HepG2 (cell line): ENCODE results near the gene IVL. TPM values are rescaled to one million over a fixed set of nuclear protein-coding genes. Genes with fewer than 3 reads are reported as not detected.

ENCODE experiments used
- ATAC-seq: fragments of 200-7000 bp; cut with Tn5 transposase; 3 replicates; pipeline ENCODE4 v1.9.1; 2020; ENCODE audit warnings: mild to moderate bottlenecking, moderate library complexity
- BruUV-seq: library from RNA; stranded (reverse); fragments of 400-500 nt; replicated peaks from 2 replicates; lab custom pipeline; 2021; lab: Mats Ljungman, UMichigan
- CTCF ChIA-PET: fragments of 300-600 bp; formaldehyde crosslinking; extraction: SDS; loops from one replicate; lab custom pipeline; 2021; ENCODE audit warnings: low total read pairs, inconsistent platforms, low intra/inter-chr PET ratio; lab: Yijun Ruan, JAX
- POLR2A ChIA-PET: fragments of 350-600 bp; sonication (Branson Sonifier 250); formaldehyde crosslinking; loops from one replicate; lab custom pipeline; 2020; ENCODE audit warnings: antibody characterized with exemption, inconsistent platforms; lab: Yijun Ruan, JAX
- DNase-seq: peaks from one replicate; pipeline ENCODE4 v3.0.0-alpha.2; 2015; ENCODE audit warnings: low spot score
- FAIRE-seq: peaks from 3 replicates; lab custom pipeline; 2011; peaks lifted over from hg19 to GRCh38; lab: Jason Lieb, UNC
- H2AFZ ChIP-seq: one replicate; pipeline ENCODE4 v1.6.1; 2011; ENCODE audit warnings: low read length, inconsistent platforms
- H3K27ac ChIP-seq: fragments of 300-600 bp; 3 replicates; pipeline ENCODE4 v1.8.0; 2011; ENCODE audit warnings: mixed run types, mild to moderate bottlenecking, mixed read lengths, low read length, inconsistent platforms; ENCODE audit not compliant: insufficient read depth; ENCODE audit errors: extremely low read length
- H3K27me3 ChIP-seq, 2 experiments: fragments of 200-600 bp in 1 of 2; 2 replicates in 1 of 2; 3 replicates in 1 of 2; pipeline versions ENCODE4 v1.6.0 to v1.8.0; 2011; ENCODE audit warnings: low read length in 2 of 2, mild to moderate bottlenecking in 2 of 2, moderate library complexity in 2 of 2, inconsistent platforms in 1 of 2; ENCODE audit not compliant: insufficient read depth in 2 of 2, control insufficient read depth in 1 of 2
- H3K36me3 ChIP-seq, 2 experiments: fragments of 200-600 bp in 1 of 2; replicated peaks in 1 of 2; 2 replicates in 1 of 2; 3 replicates in 1 of 2; pipeline versions ENCODE4 v1.5.1 to v1.8.0; 2011; ENCODE audit warnings: low read length in 2 of 2, inconsistent platforms in 1 of 2; ENCODE audit not compliant: insufficient read depth in 2 of 2, control insufficient read depth in 1 of 2
- H3K4me1 ChIP-seq: 2 replicates; pipeline ENCODE4 v1.5.1; 2012; ENCODE audit warnings: low read length, inconsistent platforms; ENCODE audit not compliant: insufficient read depth
- H3K4me2 ChIP-seq: 2 replicates; pipeline ENCODE4 v1.6.0; 2011; ENCODE audit warnings: low read depth, low read length, inconsistent platforms
- H3K4me3 ChIP-seq, 3 experiments: fragments of 200-600 bp in 1 of 3; sonication (generic), shearing (Covaris generic) in 1 of 3; replicated peaks in 1 of 3; 2 replicates each; pipeline ENCODE4 v1.5.1; 2011 to 2016; ENCODE audit warnings: low read length in 3 of 3, inconsistent platforms in 2 of 3, low read depth in 2 of 3, mild to moderate bottlenecking in 2 of 3, control low read depth in 1 of 3, mixed read lengths in 1 of 3; ENCODE audit not compliant: insufficient read depth in 1 of 3
- H3K79me2 ChIP-seq: one replicate; pipeline ENCODE4 v1.6.1; 2011; ENCODE audit warnings: low read length, inconsistent platforms; ENCODE audit not compliant: insufficient read depth
- H3K9ac ChIP-seq: 2 replicates; pipeline ENCODE4 v1.6.0; 2011; ENCODE audit warnings: mild to moderate bottlenecking, low read depth, low read length, inconsistent platforms; ENCODE audit not compliant: insufficient read depth
- H3K9me3 ChIP-seq: 2 replicates; pipeline ENCODE4 v1.5.1; 2012; ENCODE audit warnings: mild to moderate bottlenecking, low read length
- H4K20me1 ChIP-seq: 2 replicates; pipeline ENCODE4 v1.6.0; 2011; ENCODE audit warnings: inconsistent platforms, mild to moderate bottlenecking, low read length, moderate library complexity; ENCODE audit not compliant: insufficient read depth
- CAMTA2 ChIP-seq: sonication (generic); formaldehyde crosslinking; IDR thresholded peaks from 2 replicates; pipeline ENCODE4 v1.4.0; 2020; ENCODE audit warnings: mild to moderate bottlenecking, missing genetic modification reagents, borderline replicate concordance
- FOSL2 ChIP-seq: sonication (generic); formaldehyde crosslinking; IDR thresholded peaks from 2 replicates; pipeline ENCODE4 v1.4.0; 2020; ENCODE audit warnings: missing genetic modification reagents
- FOXA3 ChIP-seq: IDR thresholded peaks from 2 replicates; pipeline ENCODE4 v1.6.1; 2016; ENCODE audit warnings: missing genetic modification reagents, missing compliant biosample characterization
- FOXK1 ChIP-seq: sonication (generic); formaldehyde crosslinking; IDR thresholded peaks from 2 replicates; pipeline ENCODE4 v1.4.0; 2020; ENCODE audit warnings: low read depth, missing genetic modification reagents, borderline replicate concordance
- GATA4 ChIP-seq: sonication (generic); IDR thresholded peaks from 2 replicates; pipeline ENCODE4 v1.6.1; 2016; ENCODE audit warnings: antibody characterized with exemption, low read depth, borderline replicate concordance
- GTF2F1 ChIP-seq: fragments of 150-350 bp; IDR thresholded peaks from 2 replicates; pipeline ENCODE4 v1.6.1; 2014; ENCODE audit warnings: low read length
- MATR3 ChIP-seq: sonication (generic); formaldehyde crosslinking; IDR thresholded peaks from 2 replicates; pipeline ENCODE4 v1.4.0; 2020; ENCODE audit warnings: missing genetic modification reagents
- NCOA5 ChIP-seq: sonication (generic); formaldehyde crosslinking; IDR thresholded peaks from 2 replicates; pipeline ENCODE4 v1.4.0; 2020; ENCODE audit warnings: missing genetic modification reagents
- RFXAP ChIP-seq: sonication (generic); formaldehyde crosslinking; IDR thresholded peaks from 2 replicates; pipeline ENCODE4 v1.4.0; 2020; ENCODE audit warnings: missing genetic modification reagents, borderline replicate concordance
- SKI ChIP-seq: fragments of 450-650 bp; IDR thresholded peaks from one replicate; pipeline ENCODE4 v1.6.1; 2018; ENCODE audit warnings: mild to moderate bottlenecking; ENCODE audit not compliant: partially characterized antibody
- SOX13 ChIP-seq, 3 experiments: fragments of 450-650 bp in 1 of 3; sonication (generic) in 1 of 3; formaldehyde crosslinking in 1 of 3; IDR thresholded peaks in 2 of 3; conservative IDR thresholded peaks in 1 of 3; 2 replicates each; pipeline versions ENCODE4 v1.5.0 to v1.6.1; 2016 to 2020; ENCODE audit warnings: antibody characterized with exemption in 1 of 3, mild to moderate bottlenecking in 1 of 3, missing compliant biosample characterization in 1 of 3, missing genetic modification reagents in 1 of 3, moderate library complexity in 1 of 3
- ZNF557 ChIP-seq: sonication (generic); formaldehyde crosslinking; IDR thresholded peaks from 2 replicates; pipeline ENCODE4 v1.4.0; 2020; ENCODE audit warnings: missing genetic modification reagents
- ZNF629 ChIP-seq: sonication (generic); formaldehyde crosslinking; conservative IDR thresholded peaks from 2 replicates; pipeline ENCODE4 v1.5.0; 2020; ENCODE audit warnings: missing genetic modification reagents
- ZNF83 ChIP-seq: sonication (generic); formaldehyde crosslinking; IDR thresholded peaks from 2 replicates; pipeline ENCODE4 v1.4.0; 2020; ENCODE audit warnings: missing genetic modification reagents, mild to moderate bottlenecking, borderline replicate concordance
- ZSCAN31 ChIP-seq: sonication (generic); formaldehyde crosslinking; IDR thresholded peaks from 2 replicates; pipeline ENCODE4 v1.5.0; 2020; ENCODE audit warnings: low read depth, mild to moderate bottlenecking, missing genetic modification reagents
- WGBS: methylation state at CpG from one replicate; pipeline ENCODE4 v1.1.6; 2017; ENCODE audit warnings: low lambda C conversion rate; 5-methylcytosine and 5-hydroxymethylcytosine counted together
- in situ Hi-C: cut with HindIII; loops from 2 replicates; pipeline ENCODE4 v1.10.0; 2017; ENCODE audit warnings: low pct_unique_long_range_greater_than_20kb; ENCODE audit not compliant: extremely low pct_ligation_motif_present
- intact Hi-C: fragments of 100-400 bp; cut with micrococcal nuclease; formaldehyde crosslinking; loops from one replicate; pipeline ENCODE4 v1.10.0; 2022; ENCODE audit not compliant: unreplicated experiment
- polyA plus RNA-seq, 8 experiments: library from polyadenylated mRNA; depleted of rRNA in 3 of 8; stranded (reverse) in 7 of 8; unstranded in 1 of 8; fragments of >200 nt; fragmentation: Illumina TruSeq in 4 of 8; extraction: Trizol in 4 of 8; gene quantifications; 2 replicates each; pipeline versions ENCODE4 v1.2.1 to v1.2.3, GENCODE V29; 2011 to 2016; ENCODE audit warnings: low read depth in 4 of 8, missing spikeins in 1 of 8, mixed read lengths in 1 of 8; ENCODE audit not compliant: insufficient read depth in 1 of 8
- total RNA-seq, 5 experiments: library from RNA; depleted of rRNA; stranded (reverse); fragments of >200 nt; fragmentation: Illumina TruSeq; extraction: Trizol; gene quantifications; 2 replicates each; pipeline ENCODE4 v1.2.3, GENCODE V29; 2016; ENCODE audit warnings: low read depth in 1 of 5
- TF ChIP-seq, protein P1 (sequence below): sonication (generic); formaldehyde crosslinking; IDR thresholded peaks from 2 replicates; pipeline ENCODE4 v1.5.1; 2020; ENCODE audit warnings: mild to moderate bottlenecking, missing genetic modification reagents, moderate library complexity
- TF ChIP-seq, protein P2 (sequence below): fragments of 450-650 bp; IDR thresholded peaks from 2 replicates; pipeline ENCODE4 v1.6.1; 2017; ENCODE audit warnings: mild to moderate bottlenecking
- TF ChIP-seq, protein P3 (sequence below): sonication (generic); formaldehyde crosslinking; IDR thresholded peaks from 2 replicates; pipeline ENCODE4 v1.8.1; 2023; ENCODE audit warnings: missing genetic modification reagents, mild to moderate bottlenecking, borderline replicate concordance

IVL gene
- total and polyA plus RNA-seq, 2 of the 13 experiments (the other 11 are each of a cell fraction or from before 2014, with no cell fraction given) = not detected

DNA sequence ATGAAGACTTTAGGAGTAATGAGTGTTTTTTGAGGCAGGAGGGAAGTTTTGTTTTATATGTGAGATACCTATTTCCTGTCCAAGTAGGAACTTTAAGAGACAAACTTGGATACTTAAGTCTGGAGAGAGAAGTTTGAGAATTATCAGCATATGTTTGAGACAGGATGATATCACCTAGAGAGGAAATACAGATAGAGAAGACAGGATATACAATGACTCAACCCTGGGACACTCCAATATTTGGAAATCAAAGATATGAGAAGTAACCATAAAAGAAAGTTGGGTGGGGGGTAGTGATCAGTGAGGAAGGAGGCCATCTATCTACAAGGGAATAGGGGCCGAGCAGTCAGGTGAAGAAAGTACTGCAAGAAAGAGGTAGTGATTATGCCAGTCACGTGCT lies 42.0 kb upstream of the IVL start:
- Histone ChIP-seq H3K4me2 (no peak overlapping the region), H3K27me3 (no peaks in the 10 kb centered on the region), H2AFZ (no peak overlapping the region), H3K9me3 (no peaks in the 10 kb centered on the region), H3K36me3 (no peaks in the 10 kb centered on the region), H3K79me2 (no peaks in the 10 kb centered on the region), H3K4me1 (no peaks in the 10 kb centered on the region), H4K20me1 (no peaks in the 10 kb centered on the region), H3K27ac (no peak overlapping the region), H3K9ac (no peak overlapping the region), H3K4me3 (no peak overlapping the region)
- ChIA-PET POLR2A (no interaction called here), CTCF (no interaction called here)
- DNase-seq (no peak), FAIRE-seq (no peak), ATAC-seq (no peak)
- in situ Hi-C loops = no loop called here
- intact Hi-C loops = loop anchor here (5.0 kb wide), 1 partner anchor 214 kb away; no protein-coding TSS in a partner anchor
- WGBS = 0% methylated on average over 2 of the region's 2 CpGs
- BruUV-seq = no TSS peak
- no peak for TF ChIP-seq CAMTA2 (CRISPR knock-in tag)
- TF ChIP-seq, protein P1, sequence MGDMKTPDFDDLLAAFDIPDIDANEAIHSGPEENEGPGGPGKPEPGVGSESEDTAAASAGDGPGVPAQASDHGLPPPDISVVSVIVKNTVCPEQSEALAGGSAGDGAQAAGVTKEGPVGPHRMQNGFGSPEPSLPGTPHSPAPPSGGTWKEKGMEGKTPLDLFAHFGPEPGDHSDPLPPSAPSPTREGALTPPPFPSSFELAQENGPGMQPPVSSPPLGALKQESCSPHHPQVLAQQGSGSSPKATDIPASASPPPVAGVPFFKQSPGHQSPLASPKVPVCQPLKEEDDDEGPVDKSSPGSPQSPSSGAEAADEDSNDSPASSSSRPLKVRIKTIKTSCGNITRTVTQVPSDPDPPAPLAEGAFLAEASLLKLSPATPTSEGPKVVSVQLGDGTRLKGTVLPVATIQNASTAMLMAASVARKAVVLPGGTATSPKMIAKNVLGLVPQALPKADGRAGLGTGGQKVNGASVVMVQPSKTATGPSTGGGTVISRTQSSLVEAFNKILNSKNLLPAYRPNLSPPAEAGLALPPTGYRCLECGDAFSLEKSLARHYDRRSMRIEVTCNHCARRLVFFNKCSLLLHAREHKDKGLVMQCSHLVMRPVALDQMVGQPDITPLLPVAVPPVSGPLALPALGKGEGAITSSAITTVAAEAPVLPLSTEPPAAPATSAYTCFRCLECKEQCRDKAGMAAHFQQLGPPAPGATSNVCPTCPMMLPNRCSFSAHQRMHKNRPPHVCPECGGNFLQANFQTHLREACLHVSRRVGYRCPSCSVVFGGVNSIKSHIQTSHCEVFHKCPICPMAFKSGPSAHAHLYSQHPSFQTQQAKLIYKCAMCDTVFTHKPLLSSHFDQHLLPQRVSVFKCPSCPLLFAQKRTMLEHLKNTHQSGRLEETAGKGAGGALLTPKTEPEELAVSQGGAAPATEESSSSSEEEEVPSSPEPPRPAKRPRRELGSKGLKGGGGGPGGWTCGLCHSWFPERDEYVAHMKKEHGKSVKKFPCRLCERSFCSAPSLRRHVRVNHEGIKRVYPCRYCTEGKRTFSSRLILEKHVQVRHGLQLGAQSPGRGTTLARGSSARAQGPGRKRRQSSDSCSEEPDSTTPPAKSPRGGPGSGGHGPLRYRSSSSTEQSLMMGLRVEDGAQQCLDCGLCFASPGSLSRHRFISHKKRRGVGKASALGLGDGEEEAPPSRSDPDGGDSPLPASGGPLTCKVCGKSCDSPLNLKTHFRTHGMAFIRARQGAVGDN (CRISPR knock-in tag) = no peak
- no peak for TF ChIP-seq RFXAP (CRISPR knock-in tag)
- TF ChIP-seq ZNF629 (CRISPR knock-in tag) = no peak
- TF ChIP-seq FOXA3 (CRISPR knock-in tag) = no peak
- TF ChIP-seq FOSL2 = no peak
- TF ChIP-seq GATA4 = no peak
- TF ChIP-seq ZNF557 (CRISPR knock-in tag) = no peak
- no peak for TF ChIP-seq NCOA5
- no peak for TF ChIP-seq FOXK1 (CRISPR knock-in tag)
- TF ChIP-seq, protein P2, sequence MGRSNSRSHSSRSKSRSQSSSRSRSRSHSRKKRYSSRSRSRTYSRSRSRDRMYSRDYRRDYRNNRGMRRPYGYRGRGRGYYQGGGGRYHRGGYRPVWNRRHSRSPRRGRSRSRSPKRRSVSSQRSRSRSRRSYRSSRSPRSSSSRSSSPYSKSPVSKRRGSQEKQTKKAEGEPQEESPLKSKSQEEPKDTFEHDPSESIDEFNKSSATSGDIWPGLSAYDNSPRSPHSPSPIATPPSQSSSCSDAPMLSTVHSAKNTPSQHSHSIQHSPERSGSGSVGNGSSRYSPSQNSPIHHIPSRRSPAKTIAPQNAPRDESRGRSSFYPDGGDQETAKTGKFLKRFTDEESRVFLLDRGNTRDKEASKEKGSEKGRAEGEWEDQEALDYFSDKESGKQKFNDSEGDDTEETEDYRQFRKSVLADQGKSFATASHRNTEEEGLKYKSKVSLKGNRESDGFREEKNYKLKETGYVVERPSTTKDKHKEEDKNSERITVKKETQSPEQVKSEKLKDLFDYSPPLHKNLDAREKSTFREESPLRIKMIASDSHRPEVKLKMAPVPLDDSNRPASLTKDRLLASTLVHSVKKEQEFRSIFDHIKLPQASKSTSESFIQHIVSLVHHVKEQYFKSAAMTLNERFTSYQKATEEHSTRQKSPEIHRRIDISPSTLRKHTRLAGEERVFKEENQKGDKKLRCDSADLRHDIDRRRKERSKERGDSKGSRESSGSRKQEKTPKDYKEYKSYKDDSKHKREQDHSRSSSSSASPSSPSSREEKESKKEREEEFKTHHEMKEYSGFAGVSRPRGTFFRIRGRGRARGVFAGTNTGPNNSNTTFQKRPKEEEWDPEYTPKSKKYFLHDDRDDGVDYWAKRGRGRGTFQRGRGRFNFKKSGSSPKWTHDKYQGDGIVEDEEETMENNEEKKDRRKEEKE = no peak
- TF ChIP-seq MATR3 (CRISPR knock-in tag) = no peak
- no peak for TF ChIP-seq SOX13 (IDR thresholded peaks at IDR 0.05)
- no peak for TF ChIP-seq SOX13 (CRISPR knock-in tag; conservative IDR thresholded peaks at IDR 0.05 in 1 of 2, IDR thresholded peaks at IDR 0.05 in 1 of 2)
- TF ChIP-seq ZSCAN31 = no peak
- no peak for TF ChIP-seq GTF2F1
- no peak for TF ChIP-seq SKI
- TF ChIP-seq ZNF83 (CRISPR knock-in tag) = no peak
- TF ChIP-seq, protein P3, sequence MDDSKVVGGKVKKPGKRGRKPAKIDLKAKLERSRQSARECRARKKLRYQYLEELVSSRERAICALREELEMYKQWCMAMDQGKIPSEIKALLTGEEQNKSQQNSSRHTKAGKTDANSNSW (CRISPR knock-in tag) = no peak
